Adrenal gland (tissue), 12 donors: ENCODE data around the gene LMAN2. TPM values are rescaled to one million over a fixed set of nuclear protein-coding genes. Genes with fewer than 3 reads are reported as not detected.

ENCODE experiments used
- DNase-seq, 7 donors: peaks; one replicate each; pipeline ENCODE4 v3.0.0-alpha.2; 2019 to 2020
- H3K27ac ChIP-seq, 5 donors: fragments of 200-600 bp; sonication (generic) in 4 of 5; 1 replicate in 3 of 5; 2 replicates in 2 of 5; pipeline versions ENCODE4 v1.5.1 to v1.8.0; 2016 to 2020; ENCODE audit warnings: mild to moderate bottlenecking in 1 of 5
- H3K27me3 ChIP-seq: fragments of 200-600 bp; 2 replicates; pipeline ENCODE4 v1.8.0; 2021
- H3K36me3 ChIP-seq, 2 donors: fragments of 200-600 bp; replicated peaks in 1 of 2; 1 replicate in 1 of 2; 2 replicates in 1 of 2; pipeline versions ENCODE4 v1.5.1 to v1.8.0; 2018 to 2022
- H3K4me1 ChIP-seq, 2 donors: fragments of 200-600 bp; replicated peaks in 1 of 2; 1 replicate in 1 of 2; 2 replicates in 1 of 2; pipeline versions ENCODE4 v1.5.1 to v1.8.0; 2018 to 2021
- H3K4me3 ChIP-seq, 4 donors: fragments of 200-600 bp; sonication (generic) in 3 of 4; one replicate each; pipeline ENCODE4 v1.5.1; 2016 to 2018
- H3K9me3 ChIP-seq, 3 donors: fragments of 200-600 bp; sonication (generic) in 1 of 3; replicated peaks in 1 of 3; 1 replicate in 2 of 3; 2 replicates in 1 of 3; pipeline versions ENCODE4 v1.5.1 to v1.8.0; 2016 to 2021
- CTCF ChIP-seq, 6 experiments: fragments of 450-650 bp in 4 of 6; fragments of 200-600 bp in 2 of 6; sonication (generic) in 1 of 6; IDR thresholded peaks; 1 replicate in 5 of 6; 2 replicates in 1 of 6; pipeline versions ENCODE4 v1.5.1 to v1.8.0; 2016 to 2021; ENCODE audit warnings: antibody characterized with exemption in 6 of 6, mild to moderate bottlenecking in 2 of 6, moderate library complexity in 1 of 6
- POLR2A ChIP-seq, 2 donors: fragments of 450-650 bp; IDR thresholded peaks; one replicate each; pipeline ENCODE4 v1.6.1; 2017; ENCODE audit warnings: antibody characterized with exemption in 2 of 2, mild to moderate bottlenecking in 2 of 2, moderate library complexity in 1 of 2
- whole genome bisulfite sequencing, 4 donors: extraction: QIAGEN DNeasy Blood & Tissue Kit in 2 of 4; methylation state at CpG; one replicate each; pipeline versions ENCODE4 v1.1.5 to v1.1.7; 2013 to 2017; 5-methylcytosine and 5-hydroxymethylcytosine counted together
- intact Hi-C, 2 donors: fragments of 100-400 bp; cut with DNase I; formaldehyde crosslinking; loops; one replicate each; pipeline versions ENCODE4 v1.14.1 to v1.15.0; 2022 to 2023
- polyA plus RNA-seq, 3 donors: library from polyadenylated mRNA; stranded (reverse); fragments of 200-250 nt in 2 of 3; fragments of 350-450 nt in 1 of 3; fragmentation: Illumina TruSeq in 1 of 3; extraction: RNeasy Lipid Tissue Mini Kit (QIAGEN cat#74804) in 1 of 3; gene quantifications; one replicate each; pipeline ENCODE4 v1.2.3, GENCODE V29; 2013 to 2014
- total RNA-seq, 9 donors: library from RNA; depleted of rRNA in 4 of 9; stranded (reverse); fragments of >200 nt in 4 of 9; fragments of 120-200 nt in 1 of 9; fragmentation: NEBNext Ultra II Directional in 1 of 9; extraction: Animal tissue kit (Norgen Biotek cat#: 25700) in 1 of 9; gene quantifications; one replicate each; pipeline versions ENCODE4 v1.1.0 to v1.2.4, GENCODE V29; 2013 to 2023
- donor health status: healthy with polysubstance abuse.
- donor health status: Bipolar disorder and iron deficiency.
- donor health status: DM: yes; HTN: yes; CAD: no.
- donor health status: DM: no; HTN: no; CAD: no.
- donor health status: DM: no; HTN: no; CAD: no.
- donor health status: DM: yes; HTN: yes; CAD: no.

The LMAN2 gene
- total and polyA plus RNA-seq, 12 donors = 85.7 to 398 (median 150) TPM

- H3K9me3 ChIP-seq = no peaks in the 10 kb centered on the region
- DNase-seq = peak; percentile 73 to 92 (median 85)
- 28 to 37% (median 32%) methylated on average over 7 of the region's 7 CpGs for WGBS, 4 donors
- peaks cover 0 to under 1% of the 10 kb centered on the region in 2 donors for H3K4me1 ChIP-seq
- no peaks in the 10 kb centered on the region for H3K27me3 ChIP-seq
- H3K36me3 ChIP-seq = no peaks in the 10 kb centered on the region
- H3K4me3 ChIP-seq = no peak overlapping the region
- peak; percentile 80 to 87 (median 85) for TF ChIP-seq CTCF (IDR thresholded peaks at IDR 0.05)
- TF ChIP-seq POLR2A (IDR thresholded peaks at IDR 0.05) = no peak
- no peak overlapping the region for H3K27ac ChIP-seq
- intact Hi-C loops = loop anchor here (5.0 to 10.0 kb wide), 3 partner anchors 67 to 139 kb away; partner anchors contain the start of gene SLC34A1 (in 1 of the 2)
Measured at GRCh38 chr5:177317959-177318377, 33.5 kb downstream of the LMAN2 start.

- Histone ChIP-seq H3K27ac (no peak overlapping the region), H3K9me3 (no peaks in the 10 kb centered on the region), H3K36me3 (no peaks in the 10 kb centered on the region), H3K4me3 (no peak overlapping the region), H3K4me1 (peaks cover 10 to 18% of the 10 kb centered on the region in 2 donors), H3K27me3 (no peaks in the 10 kb centered on the region)
- TF ChIP-seq CTCF (IDR thresholded peaks at IDR 0.05) = no peak
- no peak for TF ChIP-seq POLR2A (IDR thresholded peaks at IDR 0.05)
- no peak for DNase-seq
- WGBS, 4 donors = 78 to 100% (median 97%) methylated on average over 3 of the region's 3 CpGs
- intact Hi-C loops = loop anchor here (5.0 to 10.0 kb wide), 3 partner anchors 69 to 141 kb away; partner anchors contain the start of gene SLC34A1 (in 1 of the 2)
Measured at GRCh38 chr5:177316005-177316404, 35.5 kb downstream of the LMAN2 start.

GRCh38 chr5:177315411-177315810 lies 36.1 kb downstream of the LMAN2 start:
- Histone ChIP-seq H3K4me3 (no peak overlapping the region), H3K9me3 (no peaks in the 10 kb centered on the region), H3K36me3 (no peaks in the 10 kb centered on the region), H3K4me1 (peaks cover 12 to 19% of the 10 kb centered on the region in 2 donors), H3K27ac (no peak overlapping the region), H3K27me3 (no peaks in the 10 kb centered on the region)
- intact Hi-C loops = loop anchor here (5.0 to 10.0 kb wide), 3 partner anchors 69 to 142 kb away; partner anchors contain the start of gene SLC34A1 (in 1 of the 2)
- TF ChIP-seq CTCF (IDR thresholded peaks at IDR 0.05) = no peak
- TF ChIP-seq POLR2A (IDR thresholded peaks at IDR 0.05) = no peak
- 74 to 88% (median 80%) methylated on average over 5 to 7 of the region's 7 CpGs for WGBS, 4 donors
- peak in 1 of 7 donors; percentile 7 for DNase-seq

- intact Hi-C loops = loop anchor here (5.0 to 10.0 kb wide), 3 partner anchors 70 to 143 kb away; partner anchors contain the start of gene SLC34A1 (in 1 of the 2)
Measured at GRCh38 chr5:177314376-177315342, 36.8 kb downstream of the LMAN2 start.

More at GRCh38 chr5:177314376-177315342, 36.8 kb downstream of the LMAN2 start:
- TF ChIP-seq CTCF (IDR thresholded peaks at IDR 0.05) (no peak), POLR2A (IDR thresholded peaks at IDR 0.05) (no peak)
- Histone ChIP-seq H3K27me3 (no peaks in the 10 kb centered on the region), H3K27ac (no peak overlapping the region), H3K4me3 (no peak overlapping the region), H3K36me3 (no peaks in the 10 kb centered on the region), H3K4me1 (peaks cover 12 to 19% of the 10 kb centered on the region in 2 donors), H3K9me3 (no peaks in the 10 kb centered on the region)
- peak in 1 of 7 donors; percentile 19 for DNase-seq
- 51 to 64% (median 60%) methylated on average over 10 to 18 of the region's 18 CpGs for WGBS, 4 donors
